Vagina (tissue), 2 donors: ENCODE data around the gene MICAL2.

ENCODE experiments used
- CTCF ChIP-seq, 3 experiments: fragments of 450-650 bp in 2 of 3; fragments of 200-600 bp in 1 of 3; sonication (generic) in 1 of 3; IDR thresholded peaks; one replicate each; pipeline ENCODE4 v1.5.1; 2017 to 2019; ENCODE audit warnings: antibody characterized with exemption in 3 of 3, mild to moderate bottlenecking in 2 of 3, moderate library complexity in 2 of 3
- POLR2A ChIP-seq, 2 donors: fragments of 450-650 bp; IDR thresholded peaks; one replicate each; pipeline ENCODE4 v1.6.1; 2017; ENCODE audit warnings: antibody characterized with exemption in 2 of 2, mild to moderate bottlenecking in 2 of 2, moderate library complexity in 2 of 2
- POLR2AphosphoS5 ChIP-seq, 2 donors: sonication (generic); formaldehyde crosslinking; IDR thresholded peaks; one replicate each; pipeline ENCODE4 v1.9.0; 2017; ENCODE audit warnings: antibody characterized with exemption in 2 of 2, mild to moderate bottlenecking in 2 of 2, low read depth in 1 of 2; ENCODE audit not compliant: insufficient read depth in 1 of 2

GRCh38 chr11:12284316-12285050 lies 174.1 kb downstream of the MICAL2 start:
- TF ChIP-seq POLR2A (IDR thresholded peaks at IDR 0.05) (no peak), CTCF (IDR thresholded peaks at IDR 0.05) (no peak), POLR2AphosphoS5 (IDR thresholded peaks at IDR 0.05; ENCODE audit: insufficient read depth in 1 of 2, low read depth in 1 of 2) (no peak)
